GM23338 (cell line): Measurements from ENCODE around the gene LDHD. TPM values are rescaled to one million over a fixed set of nuclear protein-coding genes. Genes with fewer than 3 reads are reported as not detected.
A peak's percentile ranks its signal among the peaks of the same experiment; 100 is the strongest.

Experiments
- ATAC-seq: fragments of 200-7000 bp; cut with Tn5 transposase; 3 replicates; pipeline ENCODE4 v1.9.1; 2020
- DNase-seq: peaks from one replicate; pipeline ENCODE4 v3.0.0-alpha.2; 2015; ENCODE audit warnings: low spot score
- H2AFZ ChIP-seq: fragments of 200-600 bp; sonication (generic); 2 replicates; pipeline ENCODE4 v1.8.0; 2016; ENCODE audit warnings: antibody characterized with exemption, mild to moderate bottlenecking, moderate library complexity
- H3F3A ChIP-seq: fragments of 200-600 bp; sonication (generic); replicated peaks from 2 replicates; pipeline ENCODE4 v1.8.0; 2017; ENCODE audit warnings: antibody characterized with exemption, mixed run types, low read depth
- H3K27ac ChIP-seq: fragments of 200-600 bp; sonication (generic); 2 replicates; pipeline ENCODE4 v1.6.1; 2016; ENCODE audit warnings: low read depth
- H3K27me3 ChIP-seq: fragments of 200-600 bp; sonication (generic); 2 replicates; pipeline ENCODE4 v1.8.0; 2016; ENCODE audit warnings: mild to moderate bottlenecking, mixed run types, moderate library complexity; ENCODE audit not compliant: insufficient read depth
- H3K36me3 ChIP-seq: fragments of 200-600 bp; sonication (generic); 2 replicates; pipeline ENCODE4 v1.8.0; 2016; ENCODE audit warnings: mild to moderate bottlenecking; ENCODE audit not compliant: insufficient read depth
- H3K4me1 ChIP-seq: fragments of 200-600 bp; sonication (generic); 2 replicates; pipeline ENCODE4 v1.8.0; 2016; ENCODE audit warnings: mild to moderate bottlenecking, moderate library complexity; ENCODE audit not compliant: insufficient read depth
- H3K4me2 ChIP-seq: fragments of 200-600 bp; sonication (generic); 2 replicates; pipeline ENCODE4 v1.7.1; 2017; ENCODE audit warnings: mixed run types
- H3K4me3 ChIP-seq: fragments of 200-600 bp; sonication (generic); 2 replicates; pipeline ENCODE4 v1.6.1; 2016; ENCODE audit warnings: mixed run types
- H3K79me2 ChIP-seq: fragments of 200-600 bp; sonication (generic); replicated peaks from 2 replicates; pipeline ENCODE4 v1.8.0; 2017; ENCODE audit warnings: mild to moderate bottlenecking; ENCODE audit not compliant: insufficient read depth
- H3K9me2 ChIP-seq: fragments of 200-600 bp; sonication (generic); 2 replicates; pipeline ENCODE4 v1.8.0; 2017; ENCODE audit not compliant: insufficient read depth
- H4K20me1 ChIP-seq: fragments of 200-600 bp; sonication (generic); replicated peaks from 2 replicates; pipeline ENCODE4 v1.8.0; 2017; ENCODE audit warnings: mild to moderate bottlenecking; ENCODE audit not compliant: insufficient read depth
- H3K27ac Mint-ChIP-seq: 2 replicates; pipeline ENCODE4 v1.8.0; 2020; ENCODE audit warnings: inconsistent platforms, mild to moderate bottlenecking, moderate library complexity, mixed read lengths
- H3K27me3 Mint-ChIP-seq: 3 replicates; pipeline ENCODE4 v1.8.0; 2022; ENCODE audit warnings: low read depth, mild to moderate bottlenecking, moderate library complexity, mixed read lengths, inconsistent platforms; ENCODE audit not compliant: insufficient read depth, poor library complexity
- H3K36me3 Mint-ChIP-seq: 3 replicates; pipeline ENCODE4 v1.8.0; 2021; ENCODE audit warnings: low read depth, mild to moderate bottlenecking, inconsistent platforms, moderate library complexity, mixed read lengths
- H3K4me1 Mint-ChIP-seq: 3 replicates; pipeline ENCODE4 v1.8.0; 2020; ENCODE audit warnings: mild to moderate bottlenecking, inconsistent platforms, mixed read lengths
- H3K4me3 Mint-ChIP-seq: 3 replicates; pipeline ENCODE4 v1.8.0; 2021; ENCODE audit warnings: moderate library complexity, mild to moderate bottlenecking, inconsistent platforms, mixed read lengths
- H3K9me3 Mint-ChIP-seq: 3 replicates; pipeline ENCODE4 v1.8.0; 2020; ENCODE audit warnings: moderate library complexity, mild to moderate bottlenecking, inconsistent platforms, mixed read lengths
- EZH2 ChIP-seq: fragments of 200-600 bp; sonication (generic); IDR thresholded peaks from one replicate; pipeline ENCODE4 v1.8.0; 2017; ENCODE audit warnings: antibody characterized with exemption, mild to moderate bottlenecking, low read depth; ENCODE audit not compliant: unreplicated experiment
- NANOG ChIP-seq: IDR thresholded peaks from 2 replicates; pipeline ENCODE4 v1.6.1; 2016; ENCODE audit warnings: antibody characterized with exemption, borderline replicate concordance
- POLR2AphosphoS5 ChIP-seq: IDR thresholded peaks from 2 replicates; pipeline ENCODE4 v1.6.1; 2016; ENCODE audit warnings: antibody characterized with exemption, low read depth
- ZNF331 ChIP-seq: fragments of 250-450 bp; sonication (Bioruptor Pico); IDR thresholded peaks from 2 replicates; pipeline ENCODE4 v1.5.0; 2020; ENCODE audit warnings: low read depth, mild to moderate bottlenecking, moderate library complexity
- polyA plus RNA-seq: library from polyadenylated mRNA; unstranded; fragments of >200 nt; fragmentation: Nextera tagmentation; extraction: Ambion mirVana; gene quantifications from 2 replicates; pipeline ENCODE4 v1.2.1, GENCODE V29; 2016
- total RNA-seq: library from RNA; depleted of rRNA; stranded (reverse); fragments of >200 nt; shearing (Covaris generic); gene quantifications from 2 replicates; pipeline ENCODE4 v1.2.3, GENCODE V29; 2014
- TF ChIP-seq, protein P1 (sequence below): IDR thresholded peaks from one replicate; pipeline ENCODE4 v1.6.1; 2018; ENCODE audit warnings: antibody characterized with exemption; ENCODE audit not compliant: unreplicated experiment
- TF ChIP-seq, protein P2 (sequence below), 2 experiments: fragments of 200-600 bp in 1 of 2; sonication (generic) in 1 of 2; conservative IDR thresholded peaks; 2 replicates each; pipeline versions ENCODE4 v1.5.1 to v1.6.1; 2016 to 2017; ENCODE audit warnings: antibody characterized with exemption in 2 of 2, low read depth in 2 of 2, mild to moderate bottlenecking in 2 of 2, moderate library complexity in 1 of 2

Gene LDHD
- total and polyA plus RNA-seq, 2 experiments from 2014 or later, result 5.0 to 7.7 TPM

- Mint-ChIP-seq H3K36me3 (peaks cover 7% of the 10 kb centered on the region; the same call in 2 of the 3 replicates), H3K9me3 (no peaks in the 10 kb centered on the region), H3K4me3 (no peak overlapping the region), H3K4me1 (peaks cover 55% of the 10 kb centered on the region), H3K27ac (peak overlapping the region; percentile 38), H3K27me3 (peaks cover 26% of the 10 kb centered on the region)
- TF ChIP-seq, protein P1, sequence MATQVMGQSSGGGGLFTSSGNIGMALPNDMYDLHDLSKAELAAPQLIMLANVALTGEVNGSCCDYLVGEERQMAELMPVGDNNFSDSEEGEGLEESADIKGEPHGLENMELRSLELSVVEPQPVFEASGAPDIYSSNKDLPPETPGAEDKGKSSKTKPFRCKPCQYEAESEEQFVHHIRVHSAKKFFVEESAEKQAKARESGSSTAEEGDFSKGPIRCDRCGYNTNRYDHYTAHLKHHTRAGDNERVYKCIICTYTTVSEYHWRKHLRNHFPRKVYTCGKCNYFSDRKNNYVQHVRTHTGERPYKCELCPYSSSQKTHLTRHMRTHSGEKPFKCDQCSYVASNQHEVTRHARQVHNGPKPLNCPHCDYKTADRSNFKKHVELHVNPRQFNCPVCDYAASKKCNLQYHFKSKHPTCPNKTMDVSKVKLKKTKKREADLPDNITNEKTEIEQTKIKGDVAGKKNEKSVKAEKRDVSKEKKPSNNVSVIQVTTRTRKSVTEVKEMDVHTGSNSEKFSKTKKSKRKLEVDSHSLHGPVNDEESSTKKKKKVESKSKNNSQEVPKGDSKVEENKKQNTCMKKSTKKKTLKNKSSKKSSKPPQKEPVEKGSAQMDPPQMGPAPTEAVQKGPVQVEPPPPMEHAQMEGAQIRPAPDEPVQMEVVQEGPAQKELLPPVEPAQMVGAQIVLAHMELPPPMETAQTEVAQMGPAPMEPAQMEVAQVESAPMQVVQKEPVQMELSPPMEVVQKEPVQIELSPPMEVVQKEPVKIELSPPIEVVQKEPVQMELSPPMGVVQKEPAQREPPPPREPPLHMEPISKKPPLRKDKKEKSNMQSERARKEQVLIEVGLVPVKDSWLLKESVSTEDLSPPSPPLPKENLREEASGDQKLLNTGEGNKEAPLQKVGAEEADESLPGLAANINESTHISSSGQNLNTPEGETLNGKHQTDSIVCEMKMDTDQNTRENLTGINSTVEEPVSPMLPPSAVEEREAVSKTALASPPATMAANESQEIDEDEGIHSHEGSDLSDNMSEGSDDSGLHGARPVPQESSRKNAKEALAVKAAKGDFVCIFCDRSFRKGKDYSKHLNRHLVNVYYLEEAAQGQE, result no peak
- TF ChIP-seq POLR2AphosphoS5, result peak; percentile 6; the same call in 1 of the 2 replicates
- H2AFZ ChIP-seq, result no peak overlapping the region
- no peaks in the 10 kb centered on the region for H3K79me2 ChIP-seq
- H3K27ac ChIP-seq, result no peak overlapping the region
- peaks cover 3% of the 10 kb centered on the region; the same call in 1 of the 2 replicates for H4K20me1 ChIP-seq
- no peak overlapping the region for H3K4me3 ChIP-seq
- peaks cover 33% of the 10 kb centered on the region for H3K4me1 ChIP-seq
- H3F3A ChIP-seq, result peaks cover 14% of the 10 kb centered on the region
- H3K27me3 ChIP-seq, result no peaks in the 10 kb centered on the region
- ATAC-seq (peak; percentile 17), DNase-seq (no peak)
- H3K4me2 ChIP-seq, result no peak overlapping the region
- H3K36me3 ChIP-seq, result no peaks in the 10 kb centered on the region
- H3K9me2 ChIP-seq, result no peaks in the 10 kb centered on the region
Measured at GRCh38 chr16:75108792-75109731, 7.5 kb downstream of the LDHD start.

DNA sequence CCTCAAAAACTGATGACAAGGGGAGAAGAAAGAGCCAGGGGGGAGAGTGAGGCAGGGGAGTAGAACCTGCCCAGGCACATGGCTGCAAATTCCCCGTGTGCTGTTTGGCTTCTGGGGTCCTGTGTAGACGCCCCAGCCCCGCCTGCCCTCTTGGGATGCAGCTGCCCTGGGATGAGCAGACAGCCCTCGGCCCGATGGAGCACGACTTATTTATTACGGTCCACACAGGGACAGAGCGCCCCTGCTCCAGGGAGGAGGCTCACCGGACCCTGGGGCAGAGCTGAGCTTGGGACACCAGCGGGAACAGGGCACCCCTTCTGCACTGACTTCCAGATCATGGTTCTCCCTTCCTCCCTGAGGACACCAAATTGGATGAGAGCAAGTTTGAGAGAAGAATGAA lies 9.1 kb downstream of the LDHD start:
- H3K27ac Mint-ChIP-seq, result no peak overlapping the region
- Histone ChIP-seq H3K27me3 (no peaks in the 10 kb centered on the region), H3K4me1 (peaks cover 31% of the 10 kb centered on the region), H3K27ac (no peak overlapping the region), H2AFZ (no peak overlapping the region), H3K4me3 (no peak overlapping the region), H3F3A (peaks cover 14% of the 10 kb centered on the region), H3K4me2 (no peak overlapping the region), H3K9me2 (no peaks in the 10 kb centered on the region), H3K79me2 (peaks cover 4% of the 10 kb centered on the region; the same call in 1 of the 2 replicates), H4K20me1 (peaks cover 5% of the 10 kb centered on the region; the same call in 1 of the 2 replicates), H3K36me3 (no peaks in the 10 kb centered on the region)
- no peaks in the 10 kb centered on the region for H3K9me3 Mint-ChIP-seq
- H3K27me3 Mint-ChIP-seq, result peaks cover 24% of the 10 kb centered on the region
- H3K4me3 Mint-ChIP-seq, result no peak overlapping the region
- peaks cover 47% of the 10 kb centered on the region for H3K4me1 Mint-ChIP-seq
- DNase-seq, result no peak
- ATAC-seq, result no peak
- peaks cover 15% of the 10 kb centered on the region for H3K36me3 Mint-ChIP-seq
- no peak for TF ChIP-seq NANOG
- TF ChIP-seq, protein P1, result no peak
- no peak for TF ChIP-seq EZH2
- TF ChIP-seq ZNF331 (CRISPR knock-in tag), result no peak
- TF ChIP-seq, protein P2, sequence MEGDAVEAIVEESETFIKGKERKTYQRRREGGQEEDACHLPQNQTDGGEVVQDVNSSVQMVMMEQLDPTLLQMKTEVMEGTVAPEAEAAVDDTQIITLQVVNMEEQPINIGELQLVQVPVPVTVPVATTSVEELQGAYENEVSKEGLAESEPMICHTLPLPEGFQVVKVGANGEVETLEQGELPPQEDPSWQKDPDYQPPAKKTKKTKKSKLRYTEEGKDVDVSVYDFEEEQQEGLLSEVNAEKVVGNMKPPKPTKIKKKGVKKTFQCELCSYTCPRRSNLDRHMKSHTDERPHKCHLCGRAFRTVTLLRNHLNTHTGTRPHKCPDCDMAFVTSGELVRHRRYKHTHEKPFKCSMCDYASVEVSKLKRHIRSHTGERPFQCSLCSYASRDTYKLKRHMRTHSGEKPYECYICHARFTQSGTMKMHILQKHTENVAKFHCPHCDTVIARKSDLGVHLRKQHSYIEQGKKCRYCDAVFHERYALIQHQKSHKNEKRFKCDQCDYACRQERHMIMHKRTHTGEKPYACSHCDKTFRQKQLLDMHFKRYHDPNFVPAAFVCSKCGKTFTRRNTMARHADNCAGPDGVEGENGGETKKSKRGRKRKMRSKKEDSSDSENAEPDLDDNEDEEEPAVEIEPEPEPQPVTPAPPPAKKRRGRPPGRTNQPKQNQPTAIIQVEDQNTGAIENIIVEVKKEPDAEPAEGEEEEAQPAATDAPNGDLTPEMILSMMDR (conservative IDR thresholded peaks at IDR 0.05; ENCODE audit: low read depth in 2 of 2), result no peak
